ENCODE data around the gene ZBED6.

Gene ZBED6

GRCh38 chr1:203778146-203778545, 17.3 kb upstream of the ZBED6 start:
- no peaks in the 10 kb centered on the region for H3K4me1 ChIP-seq (ENCODE audit: insufficient read depth, low read length, severe bottlenecking)
- no peaks in the 10 kb centered on the region for H4K20me1 ChIP-seq (ENCODE audit: insufficient read depth, low read length)
- no peak overlapping the region for H3K4me3 ChIP-seq (ENCODE audit: low read depth, low read length, poor library complexity, severe bottlenecking)
- H3K9ac ChIP-seq (ENCODE audit: low read length), result no peak overlapping the region
- peaks cover 30% of the 10 kb centered on the region for H3K36me3 ChIP-seq (ENCODE audit: insufficient read depth, low read length)
- no peaks in the 10 kb centered on the region for H3K79me2 ChIP-seq (ENCODE audit: insufficient read depth, low read length)
- H3K27me3 ChIP-seq (ENCODE audit: insufficient read depth, low read length), result no peaks in the 10 kb centered on the region
- H3F3A ChIP-seq (ENCODE audit: insufficient read depth, low read length), result no peaks in the 10 kb centered on the region
- no peaks in the 10 kb centered on the region for H3K9me2 ChIP-seq (ENCODE audit: low read depth, low read length)
- no peak overlapping the region for H3K4me2 ChIP-seq (ENCODE audit: low read length)
- H3K27ac ChIP-seq (ENCODE audit: low read depth, low read length, poor library complexity, severe bottlenecking), result no peak overlapping the region
- TF ChIP-seq EZH2 (IDR thresholded peaks at IDR 0.05; ENCODE audit: borderline replicate concordance, low read length), result no peak
- no peak for TF ChIP-seq CTCF (IDR thresholded peaks at IDR 0.05; ENCODE audit: low read length)
- H2AFZ ChIP-seq (ENCODE audit: low read length), result no peak overlapping the region
- H3K9me3 ChIP-seq (ENCODE audit: low read length), result no peaks in the 10 kb centered on the region

GRCh38 chr1:203778789-203779188, 16.6 kb upstream of the ZBED6 start:
- no peak overlapping the region for H3K4me2 ChIP-seq (ENCODE audit: low read length)
- H2AFZ ChIP-seq (ENCODE audit: low read length), result no peak overlapping the region
- no peaks in the 10 kb centered on the region for H4K20me1 ChIP-seq (ENCODE audit: insufficient read depth, low read length)
- no peak overlapping the region for H3K4me3 ChIP-seq (ENCODE audit: low read depth, low read length, poor library complexity, severe bottlenecking)
- no peaks in the 10 kb centered on the region for H3K9me2 ChIP-seq (ENCODE audit: low read depth, low read length)
- H3F3A ChIP-seq (ENCODE audit: insufficient read depth, low read length), result no peaks in the 10 kb centered on the region
- H3K27me3 ChIP-seq (ENCODE audit: insufficient read depth, low read length), result no peaks in the 10 kb centered on the region
- H3K36me3 ChIP-seq (ENCODE audit: insufficient read depth, low read length), result peaks cover 23% of the 10 kb centered on the region
- no peak overlapping the region for H3K9ac ChIP-seq (ENCODE audit: low read length)
- no peaks in the 10 kb centered on the region for H3K79me2 ChIP-seq (ENCODE audit: insufficient read depth, low read length)
- no peaks in the 10 kb centered on the region for H3K4me1 ChIP-seq (ENCODE audit: insufficient read depth, low read length, severe bottlenecking)
- H3K9me3 ChIP-seq (ENCODE audit: low read length), result no peaks in the 10 kb centered on the region
- no peak for TF ChIP-seq CTCF (IDR thresholded peaks at IDR 0.05; ENCODE audit: low read length)
- no peak for TF ChIP-seq EZH2 (IDR thresholded peaks at IDR 0.05; ENCODE audit: borderline replicate concordance, low read length)
- no peak overlapping the region for H3K27ac ChIP-seq (ENCODE audit: low read depth, low read length, poor library complexity, severe bottlenecking)

- Histone ChIP-seq H3K79me2 (ENCODE audit: insufficient read depth, low read length) (no peaks in the 10 kb centered on the region), H4K20me1 (ENCODE audit: insufficient read depth, low read length) (no peaks in the 10 kb centered on the region), H3K27me3 (ENCODE audit: insufficient read depth, low read length) (no peaks in the 10 kb centered on the region), H3F3A (ENCODE audit: insufficient read depth, low read length) (no peaks in the 10 kb centered on the region), H3K4me2 (ENCODE audit: low read length) (no peak overlapping the region), H3K9me2 (ENCODE audit: low read depth, low read length) (no peaks in the 10 kb centered on the region), H2AFZ (ENCODE audit: low read length) (no peak overlapping the region), H3K9ac (ENCODE audit: low read length) (no peak overlapping the region), H3K27ac (ENCODE audit: low read depth, low read length, poor library complexity, severe bottlenecking) (no peak overlapping the region), H3K4me3 (ENCODE audit: low read depth, low read length, poor library complexity, severe bottlenecking) (no peak overlapping the region), H3K36me3 (ENCODE audit: insufficient read depth, low read length) (no peaks in the 10 kb centered on the region; the same call in 1 of the 2 replicates), H3K9me3 (ENCODE audit: low read length) (0 out of 2 replicates have a peak, but pooled peaks cover 3% of the 10 kb centered on the region), H3K4me1 (ENCODE audit: insufficient read depth, low read length, severe bottlenecking) (no peaks in the 10 kb centered on the region)
- TF ChIP-seq EZH2 (IDR thresholded peaks at IDR 0.05; ENCODE audit: borderline replicate concordance, low read length) (no peak), CTCF (IDR thresholded peaks at IDR 0.05; ENCODE audit: low read length) (no peak)
These were observed 13.5 kb upstream of the ZBED6 start for GRCh38 chr1:203781962-203782361.

Data from OCI-LY1 (cell line).